Dermis lymphatic vessel endothelial cell (primary cell): ENCODE results near the gene KCTD7. TPM values are rescaled to one million over a fixed set of nuclear protein-coding genes. Genes with fewer than 3 reads are reported as not detected.

Experiments used
- total RNA-seq: library from RNA; depleted of rRNA; stranded (reverse); fragments of >200 nt; gene quantifications from 2 replicates; pipeline ENCODE4 v1.2.1, GENCODE V29; 2014

The KCTD7 gene
- total RNA-seq = 4.8 and 5.4 TPM in 2 replicates

DNA sequence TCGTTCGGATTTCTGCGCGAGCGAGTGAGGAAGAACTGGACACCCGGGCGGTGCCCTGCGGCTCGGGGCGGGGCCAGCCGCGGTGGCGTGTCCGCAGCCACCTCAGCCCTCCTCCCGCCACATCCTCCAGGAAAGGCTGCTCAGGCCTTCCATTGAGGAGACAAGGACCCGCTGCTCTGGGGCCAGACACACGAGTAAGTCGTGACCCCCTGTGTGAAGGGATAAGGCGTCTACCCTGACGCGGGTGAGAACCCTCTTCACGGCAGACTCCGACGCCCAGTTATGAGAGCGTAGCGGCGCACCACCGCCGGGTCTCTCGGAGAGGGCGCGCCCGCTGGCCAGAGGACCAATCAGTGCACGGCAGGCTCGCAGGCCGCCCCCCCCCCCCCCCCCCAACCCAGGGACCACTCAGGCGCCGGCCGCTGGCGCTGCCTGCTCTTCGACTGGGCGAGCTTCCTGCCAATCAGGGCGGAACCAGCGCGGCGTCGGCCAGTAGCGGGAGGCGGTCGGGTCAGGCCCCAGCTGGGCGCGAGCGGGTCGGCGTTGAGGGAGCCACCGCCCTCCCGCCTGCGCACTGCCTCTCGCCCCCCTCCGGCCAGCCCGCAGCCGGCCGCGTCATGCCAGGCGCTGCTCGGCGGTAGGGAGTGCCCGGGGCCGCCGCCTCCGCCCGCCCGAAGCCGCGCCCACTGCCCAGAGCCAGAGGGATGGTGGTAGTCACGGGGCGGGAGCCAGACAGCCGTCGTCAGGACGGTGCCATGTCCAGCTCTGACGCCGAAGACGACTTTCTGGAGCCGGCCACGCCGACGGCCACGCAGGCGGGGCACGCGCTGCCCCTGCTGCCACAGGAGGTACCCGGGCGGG lies at the start of gene KCTD7:
KCTD7 (plus strand) TSS at position 521 of the 861 bp plus-strand sequence; CDS start at position 705, 184 bp downstream.

Other genes starting within 250 kb of the KCTD7 start
- gene RABGEF1, start 111.9 kb downstream of the KCTD7 start, total RNA-seq = 24.7 and 25.8 TPM in 2 replicates